Ramos (cell line): ENCODE data around the gene ARSI.

Experiments used
- in situ Hi-C: fragments of 300-500 bp; cut with MboI; formaldehyde crosslinking; loops from one replicate; pipeline ENCODE4 v1.14.3; 2022; ENCODE audit warnings: low sequenced_read_pairs; ENCODE audit not compliant: unreplicated experiment

The ARSI gene

DNA sequence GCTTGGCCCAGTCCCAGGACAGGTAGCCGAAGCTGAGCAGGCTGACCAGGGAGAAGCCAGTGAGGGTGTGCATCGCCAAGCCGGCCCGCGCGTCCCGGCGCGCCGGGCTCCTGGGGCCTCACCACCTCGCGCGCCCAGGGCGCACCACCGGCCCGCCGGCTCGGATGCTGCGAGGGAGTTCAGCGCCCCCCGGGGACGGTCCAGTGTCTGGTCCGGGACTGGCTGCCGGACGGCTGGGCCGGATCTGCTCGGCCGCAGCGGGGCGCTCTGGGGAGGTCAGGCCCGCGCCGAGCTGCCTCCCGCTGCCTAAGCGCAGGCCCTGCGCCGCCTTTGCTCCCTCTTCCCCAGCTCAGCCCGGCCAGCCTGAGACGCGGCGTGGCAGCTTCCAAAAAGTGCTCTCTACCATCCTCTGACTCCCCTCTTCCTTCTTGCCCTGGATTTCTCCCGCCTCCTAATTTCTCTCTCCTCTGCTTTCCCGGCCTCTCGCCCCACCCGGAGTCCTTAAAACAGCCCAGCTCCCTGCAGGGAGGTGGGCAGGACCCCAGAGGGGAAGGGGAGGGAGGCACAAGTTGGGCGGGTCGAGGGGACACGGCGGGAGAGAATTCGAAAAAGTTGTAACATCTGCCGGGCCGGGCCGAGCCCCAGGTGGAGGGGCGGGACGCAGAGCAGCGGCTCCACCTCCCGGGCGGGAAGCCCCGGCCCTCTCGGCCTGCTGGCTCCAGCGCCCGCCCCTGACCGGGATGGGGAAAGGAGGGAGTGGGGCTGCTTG, at the start of gene ARSI:
Gene ARSI (minus strand): TSS at position 605 of the 769 bp plus-strand sequence. CDS start 532 bp downstream, at position 73.
- in situ Hi-C loops = no loop called here

GRCh38 chr5:150350524-150351344, 48.0 kb upstream of the ARSI start:
- in situ Hi-C loops = no loop called here

DNA sequence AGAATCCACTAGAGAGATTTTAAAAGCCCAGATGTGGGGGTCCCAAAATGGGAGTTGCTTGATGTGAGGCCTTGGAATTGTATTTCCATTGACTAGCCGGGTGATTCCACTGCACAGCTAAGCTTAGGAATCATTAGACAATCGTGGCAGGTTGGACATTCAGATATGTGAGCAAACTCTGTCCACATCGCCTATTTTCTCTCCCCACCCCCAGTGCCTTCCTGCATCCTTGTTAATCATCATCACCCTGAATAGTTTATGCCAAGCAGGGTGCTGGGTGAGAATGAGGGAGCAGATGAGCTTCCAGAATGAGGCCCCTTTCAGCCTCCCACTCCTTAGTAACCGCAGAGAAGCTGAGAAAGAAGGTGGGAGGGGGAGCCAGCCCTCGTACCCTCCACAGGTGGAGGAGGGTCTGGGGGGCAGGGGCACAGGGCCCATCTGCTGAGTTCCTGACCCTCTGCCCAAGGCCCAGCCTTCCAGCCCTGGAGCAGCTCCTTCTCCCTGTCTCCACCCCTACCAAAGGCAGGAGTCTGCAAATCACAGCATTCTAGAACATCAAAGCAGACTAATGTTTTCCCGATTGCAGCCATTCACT, 47.1 kb upstream of the ARSI start:
- in situ Hi-C loops = no loop called here

DNA sequence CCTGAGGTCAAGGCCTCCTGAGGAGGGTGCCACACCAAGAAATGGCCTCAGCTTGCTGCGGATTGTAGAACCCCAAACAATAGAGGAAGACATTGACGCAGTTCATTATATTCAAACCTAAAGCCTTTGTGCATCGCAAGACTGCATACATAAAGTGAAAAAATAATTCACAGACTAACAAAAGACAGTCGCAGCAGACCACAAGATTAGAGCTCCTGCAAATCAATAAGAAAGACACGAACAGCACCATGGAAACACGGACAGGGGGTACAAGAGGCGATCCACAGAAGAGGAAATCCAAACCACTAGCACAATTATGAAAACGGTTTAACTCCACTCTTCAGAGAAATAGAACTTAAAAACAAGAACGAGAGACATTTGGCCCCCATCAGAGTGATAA, 44.7 kb upstream of the ARSI start:
- in situ Hi-C loops = no loop called here

DNA sequence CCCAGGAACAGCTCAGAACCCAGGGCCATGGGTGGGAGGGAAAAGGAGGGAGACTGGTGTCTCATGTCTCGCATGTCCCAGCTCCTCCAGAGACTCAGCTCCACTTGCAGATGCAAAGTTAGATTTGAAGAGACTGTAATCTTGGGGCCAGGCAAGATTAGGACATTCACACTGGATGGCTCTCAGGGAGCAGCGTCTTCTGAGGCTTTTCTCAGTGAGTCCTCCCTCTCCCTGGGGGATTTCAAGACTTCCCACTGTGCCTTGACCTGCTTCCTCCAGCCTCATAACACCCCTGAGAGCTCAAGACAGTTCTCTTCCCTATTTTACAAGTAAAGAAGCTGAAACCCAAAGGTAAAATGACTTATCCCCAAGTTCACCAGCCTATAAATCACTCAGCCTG, 44.3 kb upstream of the ARSI start:
- in situ Hi-C loops = no loop called here

DNA sequence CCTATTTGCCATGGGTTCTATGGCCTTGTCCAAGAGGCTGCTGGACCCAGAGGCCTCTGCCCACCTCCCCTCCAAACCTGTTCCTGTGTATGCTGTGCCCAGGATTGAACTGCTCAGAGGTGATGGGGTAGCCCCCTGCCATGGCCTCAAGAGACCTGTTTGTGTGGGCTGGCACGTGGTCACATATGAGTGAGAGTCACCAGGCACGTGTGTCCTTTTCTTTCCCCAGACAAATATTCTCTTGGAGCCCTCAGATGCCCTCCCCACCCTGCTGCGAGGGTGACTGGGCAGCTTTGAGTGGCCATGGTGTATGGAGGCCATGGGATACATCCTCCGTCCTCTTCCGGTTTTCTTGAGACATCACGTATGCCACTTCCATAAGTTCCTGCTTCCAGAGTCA, 43.9 kb upstream of the ARSI start:
- in situ Hi-C loops = no loop called here

GRCh38 chr5:150345716-150346115, 43.0 kb upstream of the ARSI start:
- in situ Hi-C loops = no loop called here

- in situ Hi-C loops = no loop called here
Measured at GRCh38 chr5:150343994-150344631, 41.4 kb upstream of the ARSI start.

- in situ Hi-C loops = no loop called here
Measured at GRCh38 chr5:150342583-150342982, 39.9 kb upstream of the ARSI start.

GRCh38 chr5:150341989-150342388, 39.3 kb upstream of the ARSI start:
- in situ Hi-C loops = no loop called here

DNA sequence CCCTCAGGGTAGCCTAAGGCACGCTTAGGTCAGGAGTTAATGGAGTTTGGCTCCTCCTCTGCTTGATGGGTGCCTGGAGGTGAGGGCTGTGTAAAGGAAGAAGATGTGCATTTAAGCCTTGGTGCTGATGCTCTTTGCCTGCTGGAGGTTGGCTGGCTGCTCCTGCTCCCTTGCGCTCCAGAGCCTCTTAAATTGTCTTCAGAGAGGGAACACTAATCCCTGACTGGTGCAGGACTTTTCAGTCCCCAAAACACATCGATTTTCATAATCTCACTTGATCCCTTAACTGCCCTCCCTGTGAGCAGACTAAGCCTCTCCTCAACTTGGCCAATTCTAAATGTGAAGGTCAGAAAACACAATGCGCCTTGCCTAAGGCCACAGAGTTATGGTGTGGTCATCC, 38.6 kb upstream of the ARSI start:
- in situ Hi-C loops = no loop called here

- in situ Hi-C loops = no loop called here
Measured at GRCh38 chr5:150340614-150341255, 38.0 kb upstream of the ARSI start.

DNA sequence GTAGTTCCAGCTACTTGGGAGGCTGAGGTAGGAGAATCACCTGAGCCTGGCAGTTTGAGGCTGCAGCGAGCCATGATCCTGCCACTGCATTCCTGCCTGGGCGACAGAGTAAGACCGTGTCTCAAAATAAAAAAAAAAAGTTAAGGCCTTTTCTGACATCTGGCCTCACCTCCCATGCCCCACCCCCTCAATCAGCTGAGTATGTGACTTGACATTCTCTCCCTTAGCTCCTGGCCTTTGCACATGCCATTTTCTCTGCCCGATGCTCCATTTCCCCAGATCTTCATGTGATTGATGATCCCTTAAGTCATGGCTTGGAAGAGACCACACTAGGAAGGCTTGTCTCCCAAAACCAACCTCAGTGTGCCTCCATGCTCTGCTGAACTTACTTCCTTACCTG, 37.1 kb upstream of the ARSI start:
- in situ Hi-C loops = no loop called here

- in situ Hi-C loops = no loop called here
Measured at GRCh38 chr5:150339165-150339564, 36.5 kb upstream of the ARSI start.

- in situ Hi-C loops = no loop called here
Measured at GRCh38 chr5:150338546-150338945, 35.8 kb upstream of the ARSI start.

DNA sequence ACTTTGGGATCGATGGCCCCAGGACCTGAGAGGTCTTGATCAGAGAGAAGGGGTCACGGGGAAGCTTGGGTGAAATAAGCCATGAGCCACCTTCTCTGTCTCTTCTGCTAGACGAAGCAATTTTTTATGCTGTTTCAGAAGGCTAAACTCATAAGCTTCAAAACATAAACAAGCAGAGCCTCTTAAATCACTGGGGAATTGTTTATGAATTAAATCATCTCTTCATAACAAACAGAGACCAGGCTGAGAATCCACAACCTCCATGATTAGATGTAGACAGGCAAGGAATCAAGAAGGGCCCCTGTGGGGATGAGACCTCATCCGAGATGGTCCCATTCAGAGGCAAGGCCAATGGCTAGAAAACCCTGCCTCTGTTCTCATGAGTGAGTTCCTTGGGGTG, 33.1 kb upstream of the ARSI start:
- in situ Hi-C loops = no loop called here

DNA sequence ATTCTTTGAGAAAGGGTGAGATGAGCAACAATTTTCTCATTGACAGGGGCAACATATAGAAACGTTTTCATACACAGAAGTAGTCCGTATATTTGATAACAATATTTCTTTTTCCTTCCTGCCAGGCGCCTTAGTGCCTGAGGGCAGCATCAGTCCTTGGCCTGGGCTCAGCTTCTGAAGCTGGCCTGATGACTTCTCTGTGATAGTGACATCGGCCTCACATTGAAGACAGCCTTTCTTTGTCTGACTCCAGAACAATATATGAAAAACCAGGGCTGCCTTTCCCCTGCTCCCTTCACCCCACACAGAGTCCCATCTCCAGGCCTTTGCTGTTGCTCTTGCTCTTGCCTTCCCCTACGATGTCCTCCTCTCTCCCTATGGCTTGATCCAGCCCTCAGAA, 30.7 kb upstream of the ARSI start:
- in situ Hi-C loops = no loop called here

DNA sequence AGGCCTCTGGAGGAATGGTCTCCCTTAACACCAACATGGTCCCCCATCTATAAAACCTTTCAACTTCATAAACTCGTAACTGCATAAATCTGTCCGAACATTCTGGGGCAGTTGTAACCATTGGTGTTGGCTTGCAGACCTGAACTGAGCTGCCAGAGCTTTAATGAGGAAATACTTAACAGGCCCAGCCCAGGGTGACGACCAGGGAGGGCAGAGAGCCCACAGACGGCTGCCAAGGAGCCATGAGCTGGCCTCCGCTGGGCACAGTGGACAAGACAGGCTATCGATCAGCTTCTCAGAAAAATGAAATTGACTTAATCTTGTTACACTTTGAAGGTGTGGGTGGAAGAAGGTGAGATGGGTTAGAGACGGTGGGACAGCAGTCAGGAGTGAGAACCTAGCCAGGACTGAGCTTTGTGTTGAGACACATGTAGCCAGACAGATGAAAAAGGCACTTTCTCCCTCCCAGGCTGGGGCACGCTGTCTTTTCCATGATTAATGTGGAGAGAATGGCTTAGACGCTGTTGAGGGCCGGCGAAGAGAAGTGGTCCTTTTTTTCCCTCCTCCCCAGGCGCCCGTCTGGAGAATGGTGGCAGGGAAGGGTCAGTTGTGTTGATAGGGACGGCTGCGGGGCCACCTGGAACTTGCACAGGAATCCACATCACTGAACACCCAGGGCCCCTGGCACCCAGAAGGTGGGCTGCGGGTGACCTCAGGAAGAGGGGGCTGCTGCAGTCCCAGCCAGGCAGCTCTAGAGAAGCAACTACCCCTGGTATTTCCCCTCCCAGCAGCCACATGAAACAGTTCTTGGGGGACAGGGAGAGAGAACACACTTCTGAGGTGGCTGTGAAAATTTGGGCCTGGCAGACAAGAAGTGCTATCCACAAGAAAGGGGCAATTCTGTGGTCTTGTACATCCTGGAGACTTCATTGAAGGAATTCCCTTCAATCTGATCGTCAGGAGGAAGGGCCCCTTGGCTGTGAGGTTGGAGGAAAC, 27.5 kb upstream of the ARSI start:
- in situ Hi-C loops = no loop called here

- in situ Hi-C loops = no loop called here
Measured at GRCh38 chr5:150329038-150329437, 26.3 kb upstream of the ARSI start.
